ENCODE data around the gene RAPGEF1.

Gene RAPGEF1

DNA sequence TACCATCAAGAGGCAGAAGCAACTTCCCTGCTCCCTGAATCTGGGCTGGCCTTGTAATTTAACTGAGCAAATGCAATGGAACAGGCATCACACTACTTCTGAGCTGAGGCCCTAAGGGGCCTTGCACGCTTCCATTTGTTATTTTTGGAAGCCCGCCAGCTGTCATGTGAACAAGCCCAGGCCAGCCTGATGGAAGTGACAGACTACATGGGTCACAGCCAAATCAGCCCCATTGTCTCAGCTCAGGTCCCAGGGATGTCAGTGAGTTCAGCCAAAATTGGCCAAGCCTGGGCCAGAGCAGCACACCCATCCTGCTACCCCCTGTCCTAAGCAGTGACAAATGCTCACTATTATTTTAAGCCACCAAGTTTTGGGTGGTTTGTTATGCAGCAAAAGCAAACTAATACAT, 121.8 kb downstream of the RAPGEF1 start:
- DNase-seq (ENCODE audit: insufficient read length, low spot score) (no peak), FAIRE-seq (no peak)
- TF ChIP-seq POLR2A (IDR thresholded peaks at IDR 0.05; ENCODE audit: low read depth, low read length), result no peak

DNA sequence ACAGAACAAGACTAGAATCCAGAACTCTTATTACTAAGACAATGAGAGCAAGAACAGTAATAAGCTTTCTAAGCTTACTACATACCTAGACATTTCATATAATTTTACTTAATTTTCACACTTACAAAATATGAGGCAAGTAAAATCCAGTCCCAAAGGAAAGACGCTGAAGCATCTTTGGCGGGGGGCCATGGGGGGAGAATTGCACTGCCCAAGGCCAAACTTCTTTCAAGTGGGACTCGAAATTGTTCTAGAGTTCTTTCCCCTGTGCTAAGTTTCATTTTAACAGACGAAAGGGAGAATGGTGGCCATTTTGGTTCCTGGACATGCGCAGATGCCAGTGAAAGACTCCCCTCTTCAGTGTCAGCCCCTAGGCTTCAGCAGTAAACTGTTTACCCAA, 122.3 kb downstream of the RAPGEF1 start:
- FAIRE-seq, result no peak
- no peak for DNase-seq (ENCODE audit: insufficient read length, low spot score)
- no peak for TF ChIP-seq POLR2A (IDR thresholded peaks at IDR 0.05; ENCODE audit: low read depth, low read length)

DNA sequence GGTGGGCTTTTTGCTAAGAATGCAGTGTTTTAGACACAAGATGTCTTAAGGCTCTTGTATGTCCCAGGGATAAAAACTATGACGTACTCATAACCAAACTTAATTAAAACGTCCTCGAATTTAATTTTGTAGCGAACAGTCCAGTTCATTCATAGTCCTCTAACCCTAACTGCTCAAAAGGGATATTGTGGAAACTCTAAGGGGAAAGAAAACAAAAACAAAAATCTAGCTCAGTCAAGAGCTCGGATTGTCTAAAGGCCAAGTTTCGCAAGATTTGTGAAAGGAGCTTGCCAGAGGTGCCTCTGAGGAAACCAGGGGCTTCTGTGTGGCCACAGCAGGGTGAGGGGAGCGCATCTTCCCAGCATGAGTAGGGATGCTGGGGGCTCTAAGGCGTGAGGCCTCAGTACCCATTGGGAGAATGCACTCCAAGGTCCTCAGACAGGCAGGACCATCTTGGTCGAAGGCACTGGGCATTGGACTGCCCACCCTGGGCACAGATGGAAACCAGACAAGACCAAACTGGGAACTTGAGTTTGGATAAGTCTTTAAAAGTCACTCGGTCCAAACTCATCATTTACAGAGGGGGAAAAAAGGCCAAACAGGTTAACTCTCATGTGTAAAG, 122.8 kb downstream of the RAPGEF1 start:
- DNase-seq (ENCODE audit: insufficient read length, low spot score), result no peak
- TF ChIP-seq POLR2A (IDR thresholded peaks at IDR 0.05; ENCODE audit: low read depth, low read length), result no peak
- FAIRE-seq, result no peak

DNA sequence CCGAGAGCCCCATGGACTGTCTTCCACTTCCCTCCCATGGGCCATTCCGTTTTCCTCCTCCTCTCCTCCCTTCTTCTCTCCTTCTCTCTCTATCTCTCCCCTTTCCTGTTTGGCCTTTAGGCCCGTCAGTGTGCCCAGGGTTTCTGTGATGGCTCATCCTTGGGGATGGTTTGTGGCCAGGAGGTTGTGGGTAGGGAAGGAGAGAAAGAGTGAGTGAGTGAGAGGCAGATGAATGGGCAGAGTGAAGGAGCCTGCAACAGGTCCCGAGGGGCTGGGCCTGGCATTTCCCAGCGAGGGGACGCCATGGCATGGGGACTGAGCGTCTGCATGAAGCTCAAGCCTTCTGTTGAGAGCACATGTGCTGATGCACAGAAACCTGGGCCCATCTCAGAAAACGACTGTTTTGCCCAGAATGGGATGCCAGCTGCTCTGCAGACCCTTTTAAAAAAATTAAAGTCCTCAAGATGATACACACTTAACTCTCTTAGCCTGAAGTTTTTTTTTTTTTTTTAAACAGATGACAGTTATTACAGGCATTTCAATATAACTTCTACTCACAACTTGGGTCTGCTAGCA, 125.4 kb downstream of the RAPGEF1 start:
- DNase-seq (ENCODE audit: insufficient read length, low spot score), result no peak
- FAIRE-seq, result no peak
- TF ChIP-seq POLR2A (IDR thresholded peaks at IDR 0.05; ENCODE audit: low read depth, low read length), result no peak

DNA sequence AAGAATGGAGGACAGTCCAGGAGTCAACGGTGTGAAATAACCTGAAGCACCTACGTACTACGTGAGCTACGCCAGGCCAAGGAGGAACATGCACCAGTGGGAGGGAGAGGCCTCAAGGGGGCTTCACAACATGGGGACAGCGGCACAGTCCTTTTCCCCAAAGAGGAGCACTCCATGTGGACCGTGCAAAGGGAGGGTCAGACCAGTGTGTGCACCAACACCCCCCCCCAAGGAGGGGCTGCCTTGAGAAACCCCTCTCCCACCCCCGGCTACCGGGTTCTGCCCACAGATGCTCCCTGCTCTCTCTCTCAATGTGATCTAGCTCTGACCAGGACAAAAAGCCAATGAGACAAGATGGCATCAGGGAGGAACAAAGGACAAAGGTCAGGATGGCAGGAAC, 126.0 kb downstream of the RAPGEF1 start:
- DNase-seq (ENCODE audit: insufficient read length, low spot score) (no peak), FAIRE-seq (no peak)
- TF ChIP-seq POLR2A (IDR thresholded peaks at IDR 0.05; ENCODE audit: low read depth, low read length), result no peak

DNA sequence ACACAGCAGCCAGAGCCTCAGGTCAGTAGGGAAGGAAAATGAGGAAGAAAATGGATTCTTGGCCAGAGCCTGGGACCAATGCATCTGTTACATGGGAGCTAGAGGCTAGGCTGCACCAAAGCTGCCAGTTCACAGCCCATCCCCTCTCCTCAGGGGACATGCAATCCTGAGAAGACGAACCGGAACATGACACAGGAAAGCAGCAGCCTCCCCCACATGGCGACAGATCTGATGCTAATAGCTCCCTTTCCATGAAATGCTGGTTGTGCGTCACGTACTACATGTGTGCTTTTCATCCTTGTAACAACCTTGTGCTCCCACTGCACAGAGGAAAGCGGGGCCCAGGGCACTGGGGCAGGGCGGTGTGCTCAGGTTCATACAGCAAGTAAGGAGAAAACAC, 127.0 kb downstream of the RAPGEF1 start:
- FAIRE-seq (no peak), DNase-seq (ENCODE audit: insufficient read length, low spot score) (no peak)
- TF ChIP-seq POLR2A (IDR thresholded peaks at IDR 0.05; ENCODE audit: low read depth, low read length), result no peak

DNA sequence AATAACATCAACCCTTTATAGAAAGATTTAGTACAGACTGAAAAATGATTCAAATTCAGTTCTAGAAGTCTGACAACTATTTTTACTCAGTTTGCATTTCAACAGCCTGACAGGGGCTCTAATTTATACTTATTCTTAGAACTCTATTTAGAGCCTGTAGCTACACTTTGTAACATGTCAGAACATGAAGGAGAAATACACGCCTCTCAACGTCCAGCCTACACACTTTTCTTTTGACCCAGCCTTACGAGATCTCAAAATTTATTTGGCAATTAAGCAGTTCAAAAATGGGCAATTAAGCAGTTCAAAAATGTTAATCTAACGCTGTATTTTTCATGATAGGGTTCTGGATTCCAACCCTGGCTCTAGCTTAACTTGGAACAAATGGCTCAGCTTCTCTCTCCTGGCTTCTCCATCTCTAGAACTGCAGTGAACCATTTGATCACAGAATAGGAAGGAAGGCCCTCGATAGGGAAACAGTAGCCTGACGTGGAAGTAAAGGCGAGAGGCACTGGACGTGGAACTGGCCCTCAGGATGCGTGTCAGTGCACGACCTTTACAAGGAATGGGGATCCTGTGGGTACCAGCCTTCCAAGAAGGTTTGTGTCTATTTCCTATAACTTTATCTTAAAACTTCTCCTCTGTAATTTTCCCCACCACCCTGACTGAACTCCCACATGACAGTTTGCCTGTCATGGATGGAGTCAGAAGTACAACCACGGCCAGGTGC, 128.1 kb downstream of the RAPGEF1 start:
- DNase-seq (ENCODE audit: insufficient read length, low spot score) (no peak), FAIRE-seq (no peak)
- TF ChIP-seq POLR2A (IDR thresholded peaks at IDR 0.05; ENCODE audit: low read depth, low read length), result no peak

DNA sequence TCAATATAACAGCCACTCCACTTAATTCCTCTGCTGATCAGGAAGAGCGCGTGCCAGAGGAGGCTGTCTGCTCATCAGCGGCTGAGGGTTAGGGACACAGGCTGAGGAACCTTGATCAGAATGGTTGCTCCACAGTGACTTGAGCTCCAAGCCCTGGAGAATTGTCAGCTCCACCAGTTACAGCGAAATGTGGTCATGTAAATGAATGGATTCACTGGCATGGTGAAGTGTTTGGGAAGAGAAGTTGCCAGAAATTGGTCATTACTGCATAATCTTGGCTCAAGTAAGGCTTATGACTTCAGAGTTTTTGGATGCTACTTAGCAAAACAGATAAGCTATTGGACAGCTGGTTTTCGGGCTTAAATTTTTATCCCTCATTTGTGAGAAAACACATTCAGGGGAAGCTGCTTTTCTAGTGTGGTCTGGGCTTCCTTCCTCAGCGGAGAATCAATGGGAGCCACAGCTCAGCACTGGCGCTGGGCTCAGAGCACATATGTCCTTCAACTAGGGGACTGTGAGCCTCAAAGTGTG, 129.6 kb downstream of the RAPGEF1 start:
- no peak for FAIRE-seq
- no peak for TF ChIP-seq POLR2A (IDR thresholded peaks at IDR 0.05; ENCODE audit: low read depth, low read length)
- DNase-seq (ENCODE audit: insufficient read length, low spot score), result no peak

DNA sequence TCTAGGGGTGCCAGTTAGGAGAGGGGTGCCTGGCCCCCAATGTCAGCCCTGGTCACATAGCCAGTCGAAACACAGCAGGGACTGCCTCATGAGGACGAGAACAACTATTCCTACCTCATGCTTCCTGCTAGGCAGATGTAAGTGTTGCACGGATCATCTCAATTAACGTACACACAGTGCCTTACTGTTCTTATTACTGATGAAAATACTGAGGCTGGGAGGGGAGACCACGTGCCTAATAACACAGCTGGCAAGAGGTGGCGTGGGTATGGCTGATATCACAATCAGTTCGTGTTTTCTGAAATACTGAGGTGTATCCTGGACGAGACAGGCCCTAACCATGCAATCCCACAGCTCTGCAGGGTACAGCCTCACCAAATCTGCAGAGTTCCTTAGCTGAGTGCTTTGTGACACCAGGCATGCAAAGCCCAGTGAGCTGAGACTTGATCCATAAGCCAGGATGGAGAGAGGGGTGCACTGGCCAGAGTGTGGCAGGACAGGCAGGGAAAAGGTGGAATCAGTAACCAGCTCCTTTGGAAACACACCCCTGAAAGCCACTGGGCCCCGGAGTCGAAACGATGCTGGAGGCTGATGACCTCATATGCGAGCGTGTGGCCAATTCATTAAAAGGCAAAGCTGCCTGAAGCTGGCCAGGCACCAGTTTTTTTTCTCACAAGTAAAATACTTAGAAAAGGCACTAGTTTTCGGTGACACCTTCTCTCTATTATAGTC, 130.6 kb downstream of the RAPGEF1 start:
- FAIRE-seq, result no peak
- peak; percentile 16 for DNase-seq (ENCODE audit: insufficient read length, low spot score)
- TF ChIP-seq POLR2A (IDR thresholded peaks at IDR 0.05; ENCODE audit: low read depth, low read length), result no peak

DNA sequence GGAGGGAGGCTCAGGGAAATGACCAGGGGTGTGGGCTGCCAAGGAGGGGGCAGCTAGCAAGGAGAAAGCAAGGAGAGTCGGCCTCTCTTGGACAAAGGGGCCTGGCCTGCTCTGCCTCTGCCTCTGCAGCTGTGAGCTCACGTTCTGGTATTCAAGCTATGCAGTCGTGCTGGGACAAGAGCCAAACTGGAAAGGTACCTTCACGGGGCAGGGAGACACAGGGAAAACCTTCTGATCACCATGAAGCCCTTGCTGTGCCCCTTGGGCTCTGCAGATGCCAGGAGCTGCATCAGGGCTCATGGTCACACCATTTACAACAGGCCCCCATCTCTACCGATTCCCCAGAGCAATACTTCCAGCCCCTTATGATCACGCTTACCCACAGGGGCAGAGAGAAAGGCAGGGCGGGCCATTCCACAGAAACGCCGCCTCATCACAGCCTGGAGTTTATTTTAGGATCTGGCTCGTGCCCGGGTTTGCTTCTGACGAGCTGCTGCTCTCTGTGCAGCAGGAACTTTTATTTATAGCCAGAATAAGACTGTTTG, 131.3 kb downstream of the RAPGEF1 start:
- no peak for TF ChIP-seq POLR2A (IDR thresholded peaks at IDR 0.05; ENCODE audit: low read depth, low read length)
- FAIRE-seq (no peak), DNase-seq (ENCODE audit: insufficient read length, low spot score) (peak; percentile 53)

DNA sequence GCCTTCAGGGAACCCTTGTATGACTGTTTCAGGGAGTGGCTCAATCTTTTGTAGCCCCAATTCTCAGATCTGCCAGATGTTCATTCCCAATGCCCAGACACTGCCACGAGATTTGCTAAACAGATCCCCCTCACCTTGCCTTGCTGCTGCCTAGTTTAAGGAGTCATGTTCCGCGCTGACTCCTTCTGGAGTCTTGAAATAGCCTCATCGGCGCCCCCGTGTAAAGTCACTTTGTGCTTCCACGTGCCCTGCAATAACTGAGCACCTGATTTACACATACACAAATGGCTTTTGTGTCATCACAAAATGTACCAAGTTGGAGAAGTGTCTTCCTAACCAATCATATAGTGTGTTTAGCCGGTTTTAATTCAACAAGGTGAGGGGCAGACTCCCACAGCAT, 132.3 kb downstream of the RAPGEF1 start:
- DNase-seq (ENCODE audit: insufficient read length, low spot score), result no peak
- no peak for FAIRE-seq
- no peak for TF ChIP-seq POLR2A (IDR thresholded peaks at IDR 0.05; ENCODE audit: low read depth, low read length)

DNA sequence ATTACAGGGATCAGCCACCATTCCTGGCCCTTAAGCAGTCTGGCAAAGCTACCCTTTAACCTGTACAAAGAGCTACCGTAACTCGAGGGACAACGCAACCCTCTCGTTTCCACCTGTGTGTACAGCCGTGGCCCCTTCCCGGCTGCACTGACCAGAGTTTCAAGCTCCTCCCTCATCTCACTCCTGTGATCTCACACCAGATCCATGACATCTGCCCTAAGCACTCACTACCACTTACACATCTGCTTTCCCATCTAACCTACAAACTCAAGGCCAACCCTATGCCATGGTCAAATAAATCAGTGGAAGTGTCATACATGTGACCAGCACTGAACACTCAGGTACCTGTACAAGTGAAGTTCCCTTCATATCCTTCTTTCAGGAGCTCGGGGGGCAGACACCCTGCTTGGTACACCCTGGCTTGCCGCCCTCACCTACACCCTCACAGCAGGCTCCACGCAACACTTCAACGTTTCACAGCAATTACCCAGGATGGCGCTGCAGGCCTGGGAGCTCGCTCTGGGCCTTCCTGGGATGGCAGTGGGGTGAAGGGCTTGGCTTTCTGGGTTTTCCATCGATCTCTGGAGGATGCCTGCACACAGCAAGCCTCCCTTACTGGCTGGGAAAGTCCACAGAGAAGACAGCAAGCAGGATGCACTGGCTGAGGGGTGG, 132.8 kb downstream of the RAPGEF1 start:
- no peak for FAIRE-seq
- TF ChIP-seq POLR2A (IDR thresholded peaks at IDR 0.05; ENCODE audit: low read depth, low read length), result no peak
- DNase-seq (ENCODE audit: insufficient read length, low spot score), result no peak

DNA sequence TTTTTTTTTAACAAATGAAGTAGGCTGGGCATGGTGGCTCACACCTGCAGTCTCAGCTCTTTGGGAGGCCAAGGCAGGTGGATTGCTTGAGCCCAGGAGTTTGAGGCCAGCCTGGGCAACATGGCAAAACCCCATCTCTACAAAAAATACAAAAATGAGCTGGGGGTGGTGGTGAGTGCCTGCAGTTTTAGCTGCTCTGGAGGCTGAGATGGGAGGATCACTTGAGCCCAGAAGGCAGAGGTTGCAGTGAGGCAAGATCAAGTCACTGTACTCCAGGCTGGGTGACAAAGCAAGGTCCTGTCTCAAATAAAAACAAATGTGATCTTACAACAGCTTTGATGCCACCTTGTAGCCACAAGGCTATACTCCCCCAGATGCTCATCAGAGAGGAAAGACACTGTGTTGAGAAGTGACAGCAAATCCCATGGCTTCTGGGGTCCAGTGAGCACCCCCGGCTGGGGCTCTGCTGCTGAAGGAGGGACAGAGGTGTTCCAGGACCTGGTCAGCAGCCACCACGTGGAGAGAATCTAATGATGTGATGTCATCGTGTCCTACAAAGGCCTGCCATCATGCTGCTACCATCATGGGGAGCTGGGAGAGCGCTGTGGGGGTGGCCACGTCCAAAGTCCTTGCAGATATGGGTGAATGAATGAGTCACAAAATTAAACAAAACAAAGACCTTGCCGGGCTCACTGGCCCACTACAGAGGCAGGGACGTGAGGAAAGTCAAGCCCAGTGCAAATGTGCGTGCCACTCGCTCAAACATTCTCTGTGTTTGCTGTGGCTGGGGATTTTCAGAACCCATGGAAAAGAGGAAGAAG, 133.9 kb downstream of the RAPGEF1 start:
- DNase-seq (ENCODE audit: insufficient read length, low spot score), result no peak
- FAIRE-seq, result no peak
- no peak for TF ChIP-seq POLR2A (IDR thresholded peaks at IDR 0.05; ENCODE audit: low read depth, low read length)
